Measurements from ENCODE around the gene SNW1.

SNW1 gene

DNA sequence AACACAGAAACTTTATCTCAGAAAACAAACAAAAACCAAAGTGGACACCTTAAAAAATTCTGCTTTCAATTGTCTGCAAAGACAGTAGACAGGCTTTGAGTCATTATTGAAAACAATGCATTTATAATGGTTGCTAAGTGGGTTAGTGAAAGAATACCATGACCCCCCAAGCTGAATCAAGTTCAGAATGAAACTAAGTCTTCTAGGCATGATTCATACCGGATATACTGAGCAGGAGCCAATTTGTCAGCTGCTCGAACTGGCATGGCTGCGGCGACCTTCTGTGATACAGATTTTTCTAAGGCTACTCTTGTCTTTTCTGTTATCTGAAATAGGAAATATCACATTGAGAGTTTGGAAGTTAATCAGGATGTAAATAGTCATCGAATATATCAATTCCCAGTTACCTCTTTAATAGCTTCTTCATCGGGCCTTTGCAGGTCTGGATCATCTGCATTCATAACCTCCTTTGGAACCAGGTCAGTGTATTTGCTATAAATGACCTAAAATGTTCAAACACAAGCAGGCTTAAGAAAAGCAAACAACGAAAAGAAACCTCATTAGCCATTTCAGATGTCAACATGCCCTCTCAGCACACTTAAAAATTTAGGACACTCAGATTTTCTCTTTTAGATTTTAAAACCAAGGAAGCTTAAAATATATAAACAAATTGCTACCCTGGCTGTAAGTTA, 22.3 kb downstream of the SNW1 start:
- Histone ChIP-seq H3K79me2 (ENCODE audit: insufficient read depth, low read length) (peaks cover 56% of the 10 kb centered on the region), H3K9ac (ENCODE audit: low read depth, low read length) (no peak overlapping the region), H4K20me1 (ENCODE audit: insufficient read depth, low read length) (peaks cover 14% of the 10 kb centered on the region), H3K27me3 (ENCODE audit: insufficient read depth, low read length, poor library complexity) (no peaks in the 10 kb centered on the region), H3K4me2 (ENCODE audit: insufficient read depth, low read length) (no peak overlapping the region), H3K36me3 (ENCODE audit: insufficient read depth, low read length) (peaks cover 90% of the 10 kb centered on the region), H2AFZ (ENCODE audit: low read depth, low read length) (no peak overlapping the region), H3K9me3 (ENCODE audit: insufficient read depth, low read length, severe bottlenecking) (no peaks in the 10 kb centered on the region), H3K27ac (ENCODE audit: low read length) (no peak overlapping the region), H3K4me3 (ENCODE audit: low read depth in 1 of 2, low read length in 2 of 2) (no peak overlapping the region), H3K4me1 (ENCODE audit: insufficient read depth, low read length) (no peaks in the 10 kb centered on the region)
- no peak for ATAC-seq (ENCODE audit: insufficient read depth, low read depth)
- no peak for DNase-seq
- no peak for TF ChIP-seq EZH2 (IDR thresholded peaks at IDR 0.05; ENCODE audit: borderline replicate concordance, low read depth, low read length, severe bottlenecking)
- TF ChIP-seq, protein P1, sequence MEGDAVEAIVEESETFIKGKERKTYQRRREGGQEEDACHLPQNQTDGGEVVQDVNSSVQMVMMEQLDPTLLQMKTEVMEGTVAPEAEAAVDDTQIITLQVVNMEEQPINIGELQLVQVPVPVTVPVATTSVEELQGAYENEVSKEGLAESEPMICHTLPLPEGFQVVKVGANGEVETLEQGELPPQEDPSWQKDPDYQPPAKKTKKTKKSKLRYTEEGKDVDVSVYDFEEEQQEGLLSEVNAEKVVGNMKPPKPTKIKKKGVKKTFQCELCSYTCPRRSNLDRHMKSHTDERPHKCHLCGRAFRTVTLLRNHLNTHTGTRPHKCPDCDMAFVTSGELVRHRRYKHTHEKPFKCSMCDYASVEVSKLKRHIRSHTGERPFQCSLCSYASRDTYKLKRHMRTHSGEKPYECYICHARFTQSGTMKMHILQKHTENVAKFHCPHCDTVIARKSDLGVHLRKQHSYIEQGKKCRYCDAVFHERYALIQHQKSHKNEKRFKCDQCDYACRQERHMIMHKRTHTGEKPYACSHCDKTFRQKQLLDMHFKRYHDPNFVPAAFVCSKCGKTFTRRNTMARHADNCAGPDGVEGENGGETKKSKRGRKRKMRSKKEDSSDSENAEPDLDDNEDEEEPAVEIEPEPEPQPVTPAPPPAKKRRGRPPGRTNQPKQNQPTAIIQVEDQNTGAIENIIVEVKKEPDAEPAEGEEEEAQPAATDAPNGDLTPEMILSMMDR (IDR thresholded peaks at IDR 0.05; ENCODE audit: borderline replicate concordance, extremely low read depth, low read length, poor library complexity, severe bottlenecking) = no peak

DNA sequence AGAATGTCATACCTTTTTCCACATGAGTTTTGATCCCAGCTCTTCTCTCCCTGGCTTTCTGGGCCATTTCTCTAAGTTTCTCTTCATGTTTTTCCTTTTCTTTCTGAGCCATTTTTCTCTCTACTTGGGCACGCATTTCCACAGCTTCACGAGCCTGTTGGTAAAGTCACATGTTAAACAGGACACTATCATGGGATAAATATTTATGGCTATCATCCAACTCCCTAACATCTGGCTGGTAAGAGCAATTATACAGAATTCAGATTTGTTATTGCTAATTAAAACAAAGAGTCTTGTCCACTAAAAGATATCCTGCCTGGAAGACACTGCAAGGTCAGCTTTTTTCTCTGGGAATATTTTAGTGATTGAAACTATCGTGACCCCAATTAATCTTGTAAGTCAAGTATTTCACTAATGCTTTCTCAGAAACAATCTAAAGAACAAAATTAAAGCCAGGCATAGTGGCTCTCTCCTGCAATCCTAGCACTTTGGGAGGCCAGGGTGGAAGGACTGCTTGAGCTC, 29.9 kb downstream of the SNW1 start:
- Histone ChIP-seq H4K20me1 (ENCODE audit: insufficient read depth, low read length) (no peaks in the 10 kb centered on the region; the same call in 1 of the 2 replicates), H3K4me2 (ENCODE audit: insufficient read depth, low read length) (no peak overlapping the region), H3K9me3 (ENCODE audit: insufficient read depth, low read length, severe bottlenecking) (no peaks in the 10 kb centered on the region), H3K27ac (ENCODE audit: low read length) (no peak overlapping the region), H3K9ac (ENCODE audit: low read depth, low read length) (no peak overlapping the region), H3K4me1 (ENCODE audit: insufficient read depth, low read length) (no peaks in the 10 kb centered on the region), H3K4me3 (ENCODE audit: low read depth in 1 of 2, low read length in 2 of 2) (no peak overlapping the region), H3K27me3 (ENCODE audit: insufficient read depth, low read length, poor library complexity) (no peaks in the 10 kb centered on the region), H2AFZ (ENCODE audit: low read depth, low read length) (no peak overlapping the region), H3K36me3 (ENCODE audit: insufficient read depth, low read length) (peaks cover 100% of the 10 kb centered on the region), H3K79me2 (ENCODE audit: insufficient read depth, low read length) (peaks cover 31% of the 10 kb centered on the region; the same call in 1 of the 2 replicates)
- DNase-seq (no peak), ATAC-seq (ENCODE audit: insufficient read depth, low read depth) (no peak)
- no peak for TF ChIP-seq EZH2 (IDR thresholded peaks at IDR 0.05; ENCODE audit: borderline replicate concordance, low read depth, low read length, severe bottlenecking)
- TF ChIP-seq, protein P1 (IDR thresholded peaks at IDR 0.05; ENCODE audit: borderline replicate concordance, extremely low read depth, low read length, poor library complexity, severe bottlenecking) = no peak

DNA sequence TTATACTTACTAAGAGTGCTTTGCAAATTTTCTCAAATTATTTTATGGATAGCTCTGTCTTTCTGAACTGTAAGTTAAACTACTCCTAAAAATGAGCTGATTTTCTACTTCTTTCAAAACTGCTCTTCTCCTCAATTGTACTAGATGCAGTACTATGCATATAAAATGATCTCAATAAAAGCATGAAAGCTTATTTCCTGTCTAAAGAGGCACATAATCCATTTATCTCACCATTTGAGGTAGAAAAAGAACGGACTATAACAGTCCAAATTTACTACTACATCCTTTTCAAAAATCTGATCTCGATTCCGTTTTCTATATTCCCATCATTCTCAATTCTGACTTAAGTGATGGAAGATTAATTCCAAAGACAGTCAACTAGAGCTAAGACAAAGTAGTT, 38.7 kb downstream of the SNW1 start:
- no peak for DNase-seq
- Histone ChIP-seq H3K79me2 (ENCODE audit: insufficient read depth, low read length) (peaks cover 10% of the 10 kb centered on the region), H3K27ac (ENCODE audit: low read length) (no peak overlapping the region), H3K27me3 (ENCODE audit: insufficient read depth, low read length, poor library complexity) (no peaks in the 10 kb centered on the region), H2AFZ (ENCODE audit: low read depth, low read length) (no peak overlapping the region), H3K36me3 (ENCODE audit: insufficient read depth, low read length) (peaks cover 97% of the 10 kb centered on the region), H3K9me3 (ENCODE audit: insufficient read depth, low read length, severe bottlenecking) (no peaks in the 10 kb centered on the region), H3K9ac (ENCODE audit: low read depth, low read length) (no peak overlapping the region), H3K4me3 (ENCODE audit: low read depth in 1 of 2, low read length in 2 of 2) (no peak overlapping the region), H3K4me2 (ENCODE audit: insufficient read depth, low read length) (no peak overlapping the region), H3K4me1 (ENCODE audit: insufficient read depth, low read length) (no peaks in the 10 kb centered on the region), H4K20me1 (ENCODE audit: insufficient read depth, low read length) (peaks cover 18% of the 10 kb centered on the region; the same call in 1 of the 2 replicates)
- TF ChIP-seq, protein P1 (IDR thresholded peaks at IDR 0.05; ENCODE audit: borderline replicate concordance, extremely low read depth, low read length, poor library complexity, severe bottlenecking) = no peak
- TF ChIP-seq EZH2 (IDR thresholded peaks at IDR 0.05; ENCODE audit: borderline replicate concordance, low read depth, low read length, severe bottlenecking) = no peak
- ATAC-seq (ENCODE audit: insufficient read depth, low read depth) = no peak

Measured in DND-41 (cell line).